Breast epithelium (tissue), 4 donors: Measurements from ENCODE around the gene MAP3K15. TPM values are rescaled to one million over a fixed set of nuclear protein-coding genes. Genes with fewer than 3 reads are reported as not detected.
"Not testable (repeated sequence)": the region's sequence is repeated elsewhere in the genome, so short reads cannot be mapped to it uniquely, and the experiment has no call there.

Source experiments
- DNase-seq, 2 donors: peaks; one replicate each; pipeline ENCODE4 v3.0.0-alpha.2; 2019; ENCODE audit warnings: low spot score in 2 of 2
- H3K27ac ChIP-seq, 2 donors: fragments of 200-600 bp; sonication (generic) in 1 of 2; one replicate each; pipeline ENCODE4 v1.5.1; 2016 to 2019; ENCODE audit warnings: mild to moderate bottlenecking in 1 of 2
- H3K27me3 ChIP-seq, 2 donors: fragments of 200-600 bp; sonication (generic) in 1 of 2; one replicate each; pipeline versions ENCODE4 v1.5.1 to v1.6.0; 2017 to 2019; ENCODE audit warnings: control low read depth in 1 of 2, mild to moderate bottlenecking in 1 of 2
- H3K36me3 ChIP-seq: fragments of 200-600 bp; one replicate; pipeline ENCODE4 v1.5.1; 2019
- H3K4me1 ChIP-seq, 2 donors: fragments of 200-600 bp; sonication (generic); one replicate each; pipeline ENCODE4 v1.5.1; 2016 to 2019; ENCODE audit warnings: control low read depth in 1 of 2
- H3K4me3 ChIP-seq, 3 donors: fragments of 200-600 bp; sonication (generic); 1 replicate in 2 of 3; 2 replicates in 1 of 3; pipeline ENCODE4 v1.5.1; 2016 to 2019; ENCODE audit warnings: mild to moderate bottlenecking in 3 of 3, moderate library complexity in 2 of 3
- H3K9me3 ChIP-seq, 2 donors: fragments of 200-600 bp; sonication (generic) in 1 of 2; one replicate each; pipeline ENCODE4 v1.5.1; 2016 to 2019; ENCODE audit warnings: control low read depth in 1 of 2
- CTCF ChIP-seq, 3 donors: fragments of 450-650 bp; IDR thresholded peaks; one replicate each; pipeline ENCODE4 v1.5.1; 2016 to 2017; ENCODE audit warnings: antibody characterized with exemption in 3 of 3, mild to moderate bottlenecking in 3 of 3, moderate library complexity in 3 of 3
- POLR2A ChIP-seq: fragments of 450-650 bp; IDR thresholded peaks from one replicate; pipeline ENCODE4 v1.6.1; 2016; ENCODE audit warnings: antibody characterized with exemption, mild to moderate bottlenecking, moderate library complexity
- POLR2AphosphoS5 ChIP-seq, 3 donors: sonication (generic); formaldehyde crosslinking; IDR thresholded peaks; one replicate each; pipeline ENCODE4 v1.6.1; 2017; ENCODE audit warnings: antibody characterized with exemption in 3 of 3
- intact Hi-C: fragments of 100-400 bp; cut with DNase I; formaldehyde crosslinking; loops from one replicate; pipeline ENCODE4 v1.15.1; 2023; ENCODE audit warnings: low total_unique reads
- total RNA-seq, 3 donors: library from RNA; depleted of rRNA; stranded (reverse); fragments of >200 nt; gene quantifications; one replicate each; pipeline ENCODE4 v1.1.0, GENCODE V29; 2016

The MAP3K15 gene
- total RNA-seq, 3 donors from 2014 or later = not detected

GRCh38 chrX:19448077-19448476 lies 67.2 kb downstream of the MAP3K15 start:
- Histone ChIP-seq H3K4me1 (no peaks in the 10 kb centered on the region), H3K9me3 (no peaks in the 10 kb centered on the region), H3K27me3 (peaks cover 0 to 36% of the 10 kb centered on the region in 2 donors), H3K4me3 (no peak overlapping the region), H3K27ac (no peak overlapping the region), H3K36me3 (no peaks in the 10 kb centered on the region)
- no peak for DNase-seq
- TF ChIP-seq POLR2A = no peak
- no peak for TF ChIP-seq CTCF (IDR thresholded peaks at IDR 0.05)
- no peak for TF ChIP-seq POLR2AphosphoS5 (IDR thresholded peaks at IDR 0.05)
- intact Hi-C loops = no loop called here

GRCh38 chrX:19446397-19446796 lies 68.9 kb downstream of the MAP3K15 start:
- H3K4me1 ChIP-seq = no peaks in the 10 kb centered on the region
- TF ChIP-seq POLR2AphosphoS5 (IDR thresholded peaks at IDR 0.05) (no peak), POLR2A (no peak), CTCF (IDR thresholded peaks at IDR 0.05) (no peak)
- H3K27ac ChIP-seq = no peak overlapping the region
- H3K9me3 ChIP-seq = no peaks in the 10 kb centered on the region
- intact Hi-C loops = no loop called here
- no peak overlapping the region for H3K4me3 ChIP-seq
- DNase-seq = no peak
- H3K36me3 ChIP-seq = no peaks in the 10 kb centered on the region
- peaks cover 0 to 41% of the 10 kb centered on the region in 2 donors for H3K27me3 ChIP-seq

- H3K9me3 ChIP-seq, H3K4me3 ChIP-seq, H3K27ac ChIP-seq, intact Hi-C loops, H3K4me1 ChIP-seq, DNase-seq, H3K36me3 ChIP-seq: not testable (repeated sequence)
- peaks cover 0 to 43% of the 10 kb centered on the region in 2 donors for H3K27me3 ChIP-seq
Observed at GRCh38 chrX:19445772-19446171, 69.5 kb downstream of the MAP3K15 start.

GRCh38 chrX:19443869-19444526 lies 71.3 kb downstream of the MAP3K15 start:
- TF ChIP-seq CTCF (IDR thresholded peaks at IDR 0.05) (no peak), POLR2AphosphoS5 (IDR thresholded peaks at IDR 0.05) (no peak), POLR2A (no peak)
- peaks cover 0 to 38% of the 10 kb centered on the region in 2 donors for H3K27me3 ChIP-seq
- DNase-seq = no peak
- H3K27ac ChIP-seq = no peak overlapping the region
- H3K36me3 ChIP-seq = no peaks in the 10 kb centered on the region
- no peaks in the 10 kb centered on the region for H3K9me3 ChIP-seq
- H3K4me3 ChIP-seq = no peak overlapping the region
- intact Hi-C loops = no loop called here
- no peaks in the 10 kb centered on the region for H3K4me1 ChIP-seq

- Histone ChIP-seq H3K27me3 (peaks cover 0 to 39% of the 10 kb centered on the region in 2 donors), H3K4me3 (no peak overlapping the region), H3K36me3 (no peaks in the 10 kb centered on the region), H3K4me1 (no peaks in the 10 kb centered on the region), H3K27ac (no peak overlapping the region), H3K9me3 (no peaks in the 10 kb centered on the region)
- TF ChIP-seq POLR2A = no peak
- no peak for TF ChIP-seq POLR2AphosphoS5 (IDR thresholded peaks at IDR 0.05)
- no peak for TF ChIP-seq CTCF (IDR thresholded peaks at IDR 0.05)
- intact Hi-C loops = no loop called here
- DNase-seq = no peak
Observed at GRCh38 chrX:19440713-19441112, 74.6 kb downstream of the MAP3K15 start.

GRCh38 chrX:19422661-19423060 lies 92.6 kb downstream of the MAP3K15 start:
- peaks cover 0 to 12% of the 10 kb centered on the region in 2 donors for H3K27me3 ChIP-seq
- not testable (repeated sequence) for DNase-seq, H3K27ac ChIP-seq

More at GRCh38 chrX:19422661-19423060, 92.6 kb downstream of the MAP3K15 start:
- H3K4me1 ChIP-seq, H3K36me3 ChIP-seq, H3K4me3 ChIP-seq, intact Hi-C loops: not testable (repeated sequence)
- H3K9me3 ChIP-seq = peaks cover 0 to 11% of the 10 kb centered on the region in 2 donors
